ENCODE measurements around the gene EOMES. TPM values are rescaled to one million over a fixed set of nuclear protein-coding genes. Genes with fewer than 3 reads are reported as not detected.

EOMES gene
- total RNA-seq, 3 donors from 2014 or later = 0.48 to 0.88 TPM; not detected in 1

- Histone ChIP-seq H3K9me3 (peaks cover 0 to 6% of the 10 kb centered on the region in 2 donors), H3K4me3 (no peak overlapping the region), H3K36me3 (no peaks in the 10 kb centered on the region), H3K4me1 (no peaks in the 10 kb centered on the region), H3K27ac (no peak overlapping the region), H3K27me3 (no peaks in the 10 kb centered on the region)
- DNase-seq (ENCODE audit: low spot score in 2 of 2) = no peak
- intact Hi-C loops (cut with DNase I; ENCODE audit: low total_unique reads) = loop anchor here (10.0 kb wide), 1 partner anchor 1850 kb away; no protein-coding TSS in a partner anchor
- no peak for TF ChIP-seq POLR2AphosphoS5 (IDR thresholded peaks at IDR 0.05)
- no peak for TF ChIP-seq CTCF (IDR thresholded peaks at IDR 0.05)
- no peak for TF ChIP-seq POLR2A (IDR thresholded peaks at IDR 0.05)
Measured at GRCh38 chr3:27684302-27684701, 37.8 kb downstream of the EOMES start.

- Histone ChIP-seq H3K9me3 (no peaks in the 10 kb centered on the region), H3K36me3 (no peaks in the 10 kb centered on the region), H3K27me3 (no peaks in the 10 kb centered on the region), H3K27ac (peak overlapping the region; percentile 49 to 88), H3K4me3 (no peak overlapping the region), H3K4me1 (no peaks in the 10 kb centered on the region)
- TF ChIP-seq POLR2AphosphoS5 (IDR thresholded peaks at IDR 0.05) (peak in 1 of 3 donors; percentile 33), POLR2A (IDR thresholded peaks at IDR 0.05) (no peak), CTCF (IDR thresholded peaks at IDR 0.05) (peak; percentile 74 to 88 (median 84))
- intact Hi-C loops (cut with DNase I; ENCODE audit: low total_unique reads) = loop anchor here (10.0 kb wide), 1 partner anchor 1846 kb away; no protein-coding TSS in a partner anchor
- DNase-seq (ENCODE audit: low spot score in 2 of 2) = no peak
Measured at GRCh38 chr3:27681249-27681748, 40.8 kb downstream of the EOMES start.

GRCh38 chr3:27680517-27681246, 41.4 kb downstream of the EOMES start:
- intact Hi-C loops (cut with DNase I; ENCODE audit: low total_unique reads) = loop anchor here (10.0 kb wide), 1 partner anchor 1846 kb away; no protein-coding TSS in a partner anchor
- no peaks in the 10 kb centered on the region for H3K27me3 ChIP-seq
- H3K36me3 ChIP-seq = no peaks in the 10 kb centered on the region
- H3K9me3 ChIP-seq = no peaks in the 10 kb centered on the region
- no peak for DNase-seq (ENCODE audit: low spot score in 2 of 2)
- peak overlapping the region; percentile 86 to 88 for H3K27ac ChIP-seq
- peak overlapping the region in 1 of 3 donors; percentile 29 for H3K4me3 ChIP-seq
- H3K4me1 ChIP-seq = no peaks in the 10 kb centered on the region
- TF ChIP-seq POLR2A (IDR thresholded peaks at IDR 0.05) = no peak
- TF ChIP-seq CTCF (IDR thresholded peaks at IDR 0.05) = no peak
- TF ChIP-seq POLR2AphosphoS5 (IDR thresholded peaks at IDR 0.05) = no peak

GRCh38 chr3:27679691-27680090, 42.4 kb downstream of the EOMES start:
- H3K9me3 ChIP-seq = no peaks in the 10 kb centered on the region
- peak overlapping the region; percentile 86 to 88 for H3K27ac ChIP-seq
- H3K4me3 ChIP-seq = no peak overlapping the region
- no peak for TF ChIP-seq POLR2A (IDR thresholded peaks at IDR 0.05)
- TF ChIP-seq POLR2AphosphoS5 (IDR thresholded peaks at IDR 0.05) = no peak
- no peak for TF ChIP-seq CTCF (IDR thresholded peaks at IDR 0.05)
- H3K36me3 ChIP-seq = no peaks in the 10 kb centered on the region
- no peaks in the 10 kb centered on the region for H3K27me3 ChIP-seq
- no peak for DNase-seq (ENCODE audit: low spot score in 2 of 2)
- H3K4me1 ChIP-seq = no peaks in the 10 kb centered on the region
- intact Hi-C loops (cut with DNase I; ENCODE audit: low total_unique reads) = loop anchor here (10.0 kb wide), 1 partner anchor 1845 kb away; no protein-coding TSS in a partner anchor

GRCh38 chr3:27678234-27678633, 43.9 kb downstream of the EOMES start:
- intact Hi-C loops (cut with DNase I; ENCODE audit: low total_unique reads) = no loop called here
- Histone ChIP-seq H3K4me1 (no peaks in the 10 kb centered on the region), H3K36me3 (no peaks in the 10 kb centered on the region), H3K27ac (peak overlapping the region; percentile 32 to 69), H3K27me3 (no peaks in the 10 kb centered on the region), H3K9me3 (no peaks in the 10 kb centered on the region), H3K4me3 (no peak overlapping the region)
- no peak for DNase-seq (ENCODE audit: low spot score in 2 of 2)
- no peak for TF ChIP-seq POLR2A (IDR thresholded peaks at IDR 0.05)
- TF ChIP-seq CTCF (IDR thresholded peaks at IDR 0.05) = no peak
- TF ChIP-seq POLR2AphosphoS5 (IDR thresholded peaks at IDR 0.05) = no peak

All from breast epithelium (tissue), 4 donors.